Measurements from ENCODE around the gene C17orf75.
"Not testable (repeated sequence)": the region's sequence is repeated elsewhere in the genome, so short reads cannot be mapped to it uniquely, and the experiment has no call there.

C17orf75 gene

DNA sequence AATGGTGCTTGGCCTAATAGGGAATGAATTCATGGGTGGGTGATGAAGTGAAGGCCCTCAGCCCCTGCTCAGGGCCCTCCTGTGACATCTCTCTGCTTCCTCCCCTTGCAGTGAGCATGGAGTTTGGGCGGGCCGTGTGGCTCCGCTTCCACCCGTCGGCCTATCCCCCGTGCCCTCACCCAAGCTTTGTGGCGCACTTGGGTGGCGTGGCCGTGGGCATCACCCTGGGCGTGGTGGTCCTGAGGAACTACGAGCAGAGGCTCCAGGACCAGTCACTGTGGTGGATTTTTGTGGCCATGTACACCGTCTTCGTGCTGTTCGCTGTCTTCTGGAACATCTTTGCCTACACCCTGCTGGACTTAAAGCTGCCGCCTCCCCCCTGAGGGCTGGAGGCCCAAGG lies 21.1 kb downstream of the C17orf75 start:
- in situ Hi-C loops (cut with HindIII; ENCODE audit: low sequenced_read_pairs): no loop called here
- TF ChIP-seq, protein P1, sequence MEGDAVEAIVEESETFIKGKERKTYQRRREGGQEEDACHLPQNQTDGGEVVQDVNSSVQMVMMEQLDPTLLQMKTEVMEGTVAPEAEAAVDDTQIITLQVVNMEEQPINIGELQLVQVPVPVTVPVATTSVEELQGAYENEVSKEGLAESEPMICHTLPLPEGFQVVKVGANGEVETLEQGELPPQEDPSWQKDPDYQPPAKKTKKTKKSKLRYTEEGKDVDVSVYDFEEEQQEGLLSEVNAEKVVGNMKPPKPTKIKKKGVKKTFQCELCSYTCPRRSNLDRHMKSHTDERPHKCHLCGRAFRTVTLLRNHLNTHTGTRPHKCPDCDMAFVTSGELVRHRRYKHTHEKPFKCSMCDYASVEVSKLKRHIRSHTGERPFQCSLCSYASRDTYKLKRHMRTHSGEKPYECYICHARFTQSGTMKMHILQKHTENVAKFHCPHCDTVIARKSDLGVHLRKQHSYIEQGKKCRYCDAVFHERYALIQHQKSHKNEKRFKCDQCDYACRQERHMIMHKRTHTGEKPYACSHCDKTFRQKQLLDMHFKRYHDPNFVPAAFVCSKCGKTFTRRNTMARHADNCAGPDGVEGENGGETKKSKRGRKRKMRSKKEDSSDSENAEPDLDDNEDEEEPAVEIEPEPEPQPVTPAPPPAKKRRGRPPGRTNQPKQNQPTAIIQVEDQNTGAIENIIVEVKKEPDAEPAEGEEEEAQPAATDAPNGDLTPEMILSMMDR (IDR thresholded peaks at IDR 0.05; ENCODE audit: low read depth, low read length): no peak
- H3K4me3 ChIP-seq (ENCODE audit: low read depth, low read length): no peak overlapping the region
- no peak for DNase-seq (ENCODE audit: low read depth, low spot score)

DNA sequence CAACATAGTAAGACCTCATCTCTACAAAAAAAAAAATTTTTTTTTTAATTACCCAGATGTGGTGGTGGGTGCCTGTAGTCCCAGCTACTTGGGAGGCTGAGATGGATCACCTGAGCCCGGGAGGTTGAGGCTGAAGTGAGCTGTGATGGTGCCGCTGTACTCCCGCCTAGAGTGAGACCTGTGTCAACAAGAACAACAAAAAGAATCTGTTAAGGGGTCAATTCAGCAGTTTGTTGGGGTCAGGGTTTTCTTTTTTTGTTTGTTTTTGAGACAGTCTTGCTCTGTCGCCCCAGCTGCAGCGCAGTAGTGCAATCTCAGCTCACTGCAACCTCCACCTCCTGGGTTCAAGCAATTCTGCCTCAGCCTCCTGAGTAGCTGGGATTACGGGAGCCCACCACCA lies 21.9 kb downstream of the C17orf75 start:
- H3K4me3 ChIP-seq (ENCODE audit: low read depth, low read length); DNase-seq (ENCODE audit: low read depth, low spot score); in situ Hi-C loops (cut with HindIII; ENCODE audit: low sequenced_read_pairs): not testable (repeated sequence)

DNA sequence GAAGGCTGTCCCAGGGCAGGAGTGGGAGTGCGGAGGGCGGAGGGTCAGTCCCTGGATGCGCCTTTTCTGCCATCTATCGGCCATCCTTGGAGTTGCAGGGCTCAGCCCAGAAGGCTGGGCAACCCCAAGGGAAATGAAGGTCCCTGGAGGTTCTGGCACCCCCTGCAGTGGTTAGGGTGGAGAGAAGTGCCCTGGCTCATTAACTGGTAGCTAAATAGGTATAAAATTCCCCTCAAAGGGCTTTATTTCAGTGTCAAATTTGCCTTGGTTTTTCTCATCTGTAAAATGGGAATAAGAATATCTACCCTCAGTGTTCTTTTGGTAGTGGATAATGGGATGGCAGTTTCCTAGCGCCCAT lies 22.4 kb downstream of the C17orf75 start:
- DNase-seq (ENCODE audit: low read depth, low spot score): peak; percentile 30
- in situ Hi-C loops (cut with HindIII; ENCODE audit: low sequenced_read_pairs): no loop called here
- TF ChIP-seq, protein P1 (IDR thresholded peaks at IDR 0.05; ENCODE audit: low read depth, low read length): peak; percentile 99
- H3K4me3 ChIP-seq (ENCODE audit: low read depth, low read length): no peak overlapping the region

DNA sequence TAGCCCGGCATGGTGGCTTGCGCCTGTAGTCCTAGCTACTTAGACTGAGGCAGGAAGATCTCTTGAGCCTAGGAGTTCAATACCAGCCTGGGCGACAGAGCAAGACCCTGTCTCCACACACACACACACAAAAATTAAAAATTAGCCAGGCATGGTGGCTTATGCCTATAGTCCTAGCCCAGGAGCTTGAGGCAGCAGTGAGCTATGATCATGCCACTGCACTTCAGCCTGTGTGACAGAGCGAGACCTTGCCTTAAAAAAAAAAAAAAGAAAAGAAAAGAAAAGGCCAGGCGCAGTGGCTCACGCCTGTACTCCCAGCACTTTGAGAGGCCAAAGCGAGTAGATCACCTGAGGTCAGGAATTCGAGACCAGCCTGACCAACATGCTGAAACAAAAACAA lies 23.9 kb downstream of the C17orf75 start:
- in situ Hi-C loops (cut with HindIII; ENCODE audit: low sequenced_read_pairs): no loop called here
- DNase-seq (ENCODE audit: low read depth, low spot score): no peak
- H3K4me3 ChIP-seq (ENCODE audit: low read depth, low read length): no peak overlapping the region
- TF ChIP-seq, protein P1 (IDR thresholded peaks at IDR 0.05; ENCODE audit: low read depth, low read length): no peak

DNA sequence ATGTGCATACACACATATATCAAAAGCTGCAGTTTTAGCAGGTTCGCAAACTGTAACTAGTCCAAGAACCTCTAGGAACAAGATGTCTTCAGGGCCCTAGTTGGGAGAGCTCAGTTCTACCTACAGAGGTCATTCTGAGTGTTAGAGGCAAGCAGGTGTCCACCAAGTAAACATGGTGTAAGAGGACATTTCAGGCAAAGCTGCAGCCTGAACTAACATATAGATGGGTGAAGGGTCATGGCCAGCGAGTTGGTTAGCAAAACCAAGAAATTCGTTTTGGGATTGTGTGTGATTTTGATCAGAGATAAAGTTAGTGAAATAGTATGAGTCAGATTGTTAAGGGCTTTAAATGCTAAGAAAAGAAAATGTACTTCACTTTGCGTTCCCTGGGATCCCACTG lies 24.6 kb downstream of the C17orf75 start:
- TF ChIP-seq, protein P1 (IDR thresholded peaks at IDR 0.05; ENCODE audit: low read depth, low read length): no peak
- H3K4me3 ChIP-seq (ENCODE audit: low read depth, low read length): no peak overlapping the region
- in situ Hi-C loops (cut with HindIII; ENCODE audit: low sequenced_read_pairs): no loop called here
- no peak for DNase-seq (ENCODE audit: low read depth, low spot score)

DNA sequence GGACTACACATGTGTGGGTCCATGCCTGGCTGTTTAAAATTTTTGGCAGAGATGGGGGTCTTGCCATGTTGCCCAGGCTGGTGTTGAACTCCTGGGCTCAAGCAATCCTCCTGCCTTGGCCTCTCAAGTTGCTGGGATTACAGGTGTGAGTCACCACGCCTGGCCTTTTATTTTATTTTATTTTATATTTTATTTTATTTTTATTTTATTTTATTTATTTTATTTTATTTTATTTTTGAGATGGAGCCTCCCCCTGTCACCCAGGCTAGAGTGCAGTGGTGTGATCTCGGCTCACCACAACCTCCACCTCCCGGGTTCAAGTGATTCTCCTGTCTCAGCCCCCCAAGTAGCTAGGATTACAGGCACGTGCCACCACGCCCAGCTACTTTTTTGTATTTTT lies 25.3 kb downstream of the C17orf75 start:
- H3K4me3 ChIP-seq (ENCODE audit: low read depth, low read length); in situ Hi-C loops (cut with HindIII; ENCODE audit: low sequenced_read_pairs); DNase-seq (ENCODE audit: low read depth, low spot score): not testable (repeated sequence)

DNA sequence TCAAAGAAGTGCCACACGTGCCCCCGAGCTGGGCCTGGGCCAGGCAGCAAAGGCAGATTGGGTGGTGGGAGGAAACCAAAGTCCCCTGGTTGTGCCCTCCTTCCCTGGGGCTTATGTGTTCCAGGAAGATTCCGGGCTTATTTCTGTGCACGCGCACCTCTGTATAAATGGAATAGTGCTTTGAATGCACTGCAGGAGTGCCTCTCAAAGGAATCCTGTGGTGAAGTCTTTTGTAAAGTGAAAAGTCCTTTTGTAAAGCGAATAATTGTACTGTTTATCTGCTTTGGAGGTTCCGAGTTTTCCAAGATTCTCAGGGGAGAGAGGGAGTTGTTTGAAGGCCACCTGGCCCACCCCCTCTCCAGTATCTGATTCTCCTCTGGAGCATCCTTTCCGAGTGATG lies 26.8 kb downstream of the C17orf75 start:
- TF ChIP-seq, protein P1 (IDR thresholded peaks at IDR 0.05; ENCODE audit: low read depth, low read length): no peak
- DNase-seq (ENCODE audit: low read depth, low spot score): no peak

DNA sequence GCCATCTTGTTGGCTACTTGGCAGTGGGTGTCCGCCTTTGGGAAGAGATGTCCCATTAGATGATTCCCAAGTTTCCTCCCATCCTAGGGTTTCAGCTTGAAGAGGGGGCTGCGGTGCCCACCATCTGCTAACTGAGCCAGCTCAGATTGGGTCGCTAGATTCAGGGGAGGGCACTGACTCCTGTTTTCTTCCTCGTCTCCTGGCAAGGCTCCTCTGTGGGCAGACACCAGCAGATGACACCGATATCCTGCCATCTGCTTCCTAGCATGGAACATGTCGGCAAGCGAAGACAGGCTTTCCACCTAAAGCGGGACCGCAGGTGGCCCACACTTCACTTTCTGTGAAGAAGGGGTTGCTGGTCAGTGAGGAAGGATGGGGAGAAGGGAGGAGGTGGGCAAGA lies 27.3 kb downstream of the C17orf75 start:
- DNase-seq (ENCODE audit: low read depth, low spot score): no peak
- TF ChIP-seq, protein P1 (IDR thresholded peaks at IDR 0.05; ENCODE audit: low read depth, low read length): no peak
- no peak overlapping the region for H3K4me3 ChIP-seq (ENCODE audit: low read depth, low read length)
- in situ Hi-C loops (cut with HindIII; ENCODE audit: low sequenced_read_pairs): no loop called here

More for the DNA sequence above, 26.8 kb downstream of the C17orf75 start:
- H3K4me3 ChIP-seq (ENCODE audit: low read depth, low read length): no peak overlapping the region
- in situ Hi-C loops (cut with HindIII; ENCODE audit: low sequenced_read_pairs): no loop called here
